Left colon (tissue), 2 donors: ENCODE results near the gene SPINK7. TPM values are rescaled to one million over a fixed set of nuclear protein-coding genes. Genes with fewer than 3 reads are reported as not detected.

Source experiments
- ATAC-seq: fragments of 200-7000 bp; cut with Tn5 transposase; one replicate; pipeline ENCODE4 v1.9.1; 2020; ENCODE audit warnings: mild to moderate bottlenecking, moderate library complexity
- DNase-seq, 2 donors: peaks; one replicate each; pipeline ENCODE4 v3.0.0-alpha.2; 2020
- intact Hi-C, 2 donors: fragments of 100-400 bp; cut with DNase I in 1 of 2; cut with micrococcal nuclease in 1 of 2; formaldehyde crosslinking; loops; one replicate each; pipeline versions ENCODE4 v1.11.2 to v1.14.0; 2022; cut with DNase I, micrococcal nuclease
- total RNA-seq, 2 donors: library from RNA; stranded (reverse); fragmentation: NEBNext Ultra II Directional; extraction: Animal tissue kit (Norgen Biotek cat#: 25700); gene quantifications; one replicate each; pipeline ENCODE4 v1.2.1, GENCODE V29; 2021
- donor health status: DM: no; HTN: no; CAD: no.
- donor health status: DM: yes; HTN: yes; CAD: no.

SPINK7 gene
- total RNA-seq, 2 donors from 2014 or later: not detected

GRCh38 chr5:148342371-148343045 lies 30.3 kb downstream of the SPINK7 start:
- intact Hi-C loops: no loop called here
- no peak for DNase-seq
- peak; percentile 55 for ATAC-seq

DNA sequence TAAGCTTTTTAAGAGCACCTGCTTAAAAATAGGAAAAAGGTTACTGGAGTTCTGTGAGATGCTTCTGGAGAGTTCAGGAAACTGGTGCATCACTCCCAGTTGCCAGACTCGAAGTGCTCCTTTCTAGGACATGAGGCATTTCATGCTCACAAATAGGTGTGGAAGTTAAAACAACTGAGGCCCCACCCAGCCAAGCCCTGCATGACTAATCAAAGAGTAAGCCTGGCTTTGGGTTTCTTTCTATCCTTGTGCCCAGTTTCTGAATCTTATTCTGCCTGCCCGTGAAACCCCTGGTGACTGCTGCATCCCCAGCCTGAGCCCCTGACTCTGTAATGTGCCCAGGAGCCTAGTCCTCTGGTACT lies 30.8 kb downstream of the SPINK7 start:
- intact Hi-C loops: no loop called here
- peak; percentile 99 for ATAC-seq
- DNase-seq: peak; percentile 63 to 71

GRCh38 chr5:148343603-148344487 lies 31.6 kb downstream of the SPINK7 start:
- peak in 1 of 2 donors; percentile 6 for DNase-seq
- peak; percentile 50 for ATAC-seq
- intact Hi-C loops: no loop called here

- intact Hi-C loops: no loop called here
- DNase-seq (no peak), ATAC-seq (no peak)
Measured at GRCh38 chr5:148347706-148348105, 35.5 kb downstream of the SPINK7 start.

DNA sequence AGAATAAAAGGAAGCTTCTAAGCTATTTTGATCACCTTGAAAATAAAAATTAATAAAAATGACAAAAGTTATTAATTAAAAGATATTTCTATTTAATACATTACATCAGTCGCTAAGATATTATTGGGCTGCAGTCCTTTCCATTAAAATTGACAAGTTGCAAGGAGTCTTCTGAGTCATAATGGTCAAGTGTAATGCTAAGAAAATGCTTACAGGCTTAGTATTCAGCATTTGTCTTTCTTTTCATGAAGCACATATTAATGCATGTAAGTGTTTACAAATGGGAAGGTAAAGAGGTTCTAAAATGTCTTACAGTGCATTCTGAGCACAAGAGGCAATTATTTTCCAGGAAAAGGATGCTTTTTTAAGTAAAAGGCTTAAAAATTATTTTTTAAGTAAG lies 40.5 kb downstream of the SPINK7 start:
- intact Hi-C loops: no loop called here
- ATAC-seq (no peak), DNase-seq (no peak)

- DNase-seq (no peak), ATAC-seq (no peak)
- intact Hi-C loops: no loop called here
Measured at GRCh38 chr5:148353634-148354033, 41.4 kb downstream of the SPINK7 start.

GRCh38 chr5:148364343-148364742 lies 52.1 kb downstream of the SPINK7 start:
- intact Hi-C loops: no loop called here
- DNase-seq: no peak
- ATAC-seq: no peak

Other genes with a start within 250 kb of the SPINK7 start
- 10 to 100 TPM; 12.8 to 32.6 TPM for gene SPINK5, start 248.4 kb upstream of the SPINK7 start, total RNA-seq
- gene SPINK14, start 143.9 kb upstream of the SPINK7 start, total RNA-seq: not detected
- gene SPINK6, start 109.4 kb upstream of the SPINK7 start, total RNA-seq: not detected
- not detected for gene MARCOL, start 73.9 kb upstream of the SPINK7 start, total RNA-seq
- gene SPINK13, start 43.6 kb upstream of the SPINK7 start, total RNA-seq: not detected
- not detected for gene SPINK9, start 23.1 kb downstream of the SPINK7 start, total RNA-seq
- gene FBXO38, start 71.5 kb downstream of the SPINK7 start, total RNA-seq: 10 to 100 TPM; 44.0 to 46.8 TPM